ENCODE measurements around the gene AMMECR1L.
"Not testable (repeated sequence)": the region's sequence is repeated elsewhere in the genome, so short reads cannot be mapped to it uniquely, and the experiment has no call there.

DNA sequence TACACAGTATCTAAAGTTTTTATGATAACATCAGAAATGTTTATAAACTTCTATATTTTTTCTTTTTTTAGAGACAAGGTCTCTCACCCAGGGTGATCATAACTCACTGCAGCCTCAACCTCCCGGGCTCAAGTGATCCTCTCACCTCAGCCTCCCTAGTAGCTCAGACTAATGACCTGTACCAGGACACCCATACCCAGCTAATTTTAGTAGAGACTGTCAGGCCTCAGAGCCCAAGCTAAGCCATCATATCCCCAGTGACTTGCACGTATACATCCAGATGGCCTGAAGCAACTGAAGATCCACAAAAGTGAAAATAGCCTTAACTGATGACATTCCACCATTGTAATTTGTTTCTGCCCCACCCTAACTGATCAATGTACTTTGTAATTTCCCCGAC lies 73.3 kb downstream of the AMMECR1L start:
- TF ChIP-seq, protein P1, sequence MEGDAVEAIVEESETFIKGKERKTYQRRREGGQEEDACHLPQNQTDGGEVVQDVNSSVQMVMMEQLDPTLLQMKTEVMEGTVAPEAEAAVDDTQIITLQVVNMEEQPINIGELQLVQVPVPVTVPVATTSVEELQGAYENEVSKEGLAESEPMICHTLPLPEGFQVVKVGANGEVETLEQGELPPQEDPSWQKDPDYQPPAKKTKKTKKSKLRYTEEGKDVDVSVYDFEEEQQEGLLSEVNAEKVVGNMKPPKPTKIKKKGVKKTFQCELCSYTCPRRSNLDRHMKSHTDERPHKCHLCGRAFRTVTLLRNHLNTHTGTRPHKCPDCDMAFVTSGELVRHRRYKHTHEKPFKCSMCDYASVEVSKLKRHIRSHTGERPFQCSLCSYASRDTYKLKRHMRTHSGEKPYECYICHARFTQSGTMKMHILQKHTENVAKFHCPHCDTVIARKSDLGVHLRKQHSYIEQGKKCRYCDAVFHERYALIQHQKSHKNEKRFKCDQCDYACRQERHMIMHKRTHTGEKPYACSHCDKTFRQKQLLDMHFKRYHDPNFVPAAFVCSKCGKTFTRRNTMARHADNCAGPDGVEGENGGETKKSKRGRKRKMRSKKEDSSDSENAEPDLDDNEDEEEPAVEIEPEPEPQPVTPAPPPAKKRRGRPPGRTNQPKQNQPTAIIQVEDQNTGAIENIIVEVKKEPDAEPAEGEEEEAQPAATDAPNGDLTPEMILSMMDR (IDR thresholded peaks at IDR 0.05; ENCODE audit: poor library complexity, severe bottlenecking), result not testable (repeated sequence)
- not testable (repeated sequence) for TF ChIP-seq EZH2 (IDR thresholded peaks at IDR 0.05; ENCODE audit: borderline replicate concordance, insufficient read depth, low read length, poor library complexity, severe bottlenecking); SMC3 (conservative IDR thresholded peaks at IDR 0.05; ENCODE audit: poor library complexity); MXI1 (conservative IDR thresholded peaks at IDR 0.05; ENCODE audit: poor library complexity, severe bottlenecking); POLR2AphosphoS5 (IDR thresholded peaks at IDR 0.05); EP300 (conservative IDR thresholded peaks at IDR 0.05; ENCODE audit: poor library complexity, severe bottlenecking)
- TF ChIP-seq, protein P2, sequence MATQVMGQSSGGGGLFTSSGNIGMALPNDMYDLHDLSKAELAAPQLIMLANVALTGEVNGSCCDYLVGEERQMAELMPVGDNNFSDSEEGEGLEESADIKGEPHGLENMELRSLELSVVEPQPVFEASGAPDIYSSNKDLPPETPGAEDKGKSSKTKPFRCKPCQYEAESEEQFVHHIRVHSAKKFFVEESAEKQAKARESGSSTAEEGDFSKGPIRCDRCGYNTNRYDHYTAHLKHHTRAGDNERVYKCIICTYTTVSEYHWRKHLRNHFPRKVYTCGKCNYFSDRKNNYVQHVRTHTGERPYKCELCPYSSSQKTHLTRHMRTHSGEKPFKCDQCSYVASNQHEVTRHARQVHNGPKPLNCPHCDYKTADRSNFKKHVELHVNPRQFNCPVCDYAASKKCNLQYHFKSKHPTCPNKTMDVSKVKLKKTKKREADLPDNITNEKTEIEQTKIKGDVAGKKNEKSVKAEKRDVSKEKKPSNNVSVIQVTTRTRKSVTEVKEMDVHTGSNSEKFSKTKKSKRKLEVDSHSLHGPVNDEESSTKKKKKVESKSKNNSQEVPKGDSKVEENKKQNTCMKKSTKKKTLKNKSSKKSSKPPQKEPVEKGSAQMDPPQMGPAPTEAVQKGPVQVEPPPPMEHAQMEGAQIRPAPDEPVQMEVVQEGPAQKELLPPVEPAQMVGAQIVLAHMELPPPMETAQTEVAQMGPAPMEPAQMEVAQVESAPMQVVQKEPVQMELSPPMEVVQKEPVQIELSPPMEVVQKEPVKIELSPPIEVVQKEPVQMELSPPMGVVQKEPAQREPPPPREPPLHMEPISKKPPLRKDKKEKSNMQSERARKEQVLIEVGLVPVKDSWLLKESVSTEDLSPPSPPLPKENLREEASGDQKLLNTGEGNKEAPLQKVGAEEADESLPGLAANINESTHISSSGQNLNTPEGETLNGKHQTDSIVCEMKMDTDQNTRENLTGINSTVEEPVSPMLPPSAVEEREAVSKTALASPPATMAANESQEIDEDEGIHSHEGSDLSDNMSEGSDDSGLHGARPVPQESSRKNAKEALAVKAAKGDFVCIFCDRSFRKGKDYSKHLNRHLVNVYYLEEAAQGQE (IDR thresholded peaks at IDR 0.05; ENCODE audit: borderline replicate concordance), result not testable (repeated sequence)
